Prostate gland (tissue), 2 donors: ENCODE data around the gene LRRC73. TPM values are rescaled to one million over a fixed set of nuclear protein-coding genes. Genes with fewer than 3 reads are reported as not detected.

Experiments used
- DNase-seq: peaks from one replicate; pipeline ENCODE4 v3.0.0-alpha.2; 2019; ENCODE audit warnings: low spot score
- H3K27ac ChIP-seq, 2 donors: fragments of 200-600 bp; sonication (generic); 2 replicates each; pipeline ENCODE4 v1.5.1; 2017 to 2019
- H3K27me3 ChIP-seq: fragments of 200-600 bp; sonication (generic); replicated peaks from 2 replicates; pipeline ENCODE4 v1.5.1; 2019; ENCODE audit not compliant: insufficient read depth
- H3K36me3 ChIP-seq, 2 donors: fragments of 200-600 bp; sonication (generic); 1 replicate in 1 of 2; 2 replicates in 1 of 2; pipeline versions ENCODE4 v1.5.1 to v1.8.1; 2017 to 2019
- H3K4me1 ChIP-seq: fragments of 200-600 bp; sonication (generic); replicated peaks from 2 replicates; pipeline ENCODE4 v1.5.1; 2019
- H3K4me3 ChIP-seq, 2 donors: fragments of 200-600 bp; sonication (generic); 2 replicates each; pipeline ENCODE4 v1.5.1; 2017 to 2019
- H3K9me3 ChIP-seq: fragments of 200-600 bp; sonication (generic); 2 replicates; pipeline ENCODE4 v1.5.1; 2017
- CTCF ChIP-seq, 4 experiments: fragments of 200-600 bp in 2 of 4; fragments of 450-650 bp in 2 of 4; sonication (generic) in 2 of 4; IDR thresholded peaks; 1 replicate in 3 of 4; 2 replicates in 1 of 4; pipeline ENCODE4 v1.5.1; 2016 to 2019; ENCODE audit warnings: antibody characterized with exemption in 4 of 4, mild to moderate bottlenecking in 2 of 4, moderate library complexity in 2 of 4
- POLR2A ChIP-seq: fragments of 450-650 bp; IDR thresholded peaks from one replicate; pipeline ENCODE4 v1.6.1; 2016; ENCODE audit warnings: antibody characterized with exemption, mild to moderate bottlenecking
- POLR2AphosphoS5 ChIP-seq: sonication (generic); formaldehyde crosslinking; IDR thresholded peaks from one replicate; pipeline ENCODE4 v1.6.1; 2017; ENCODE audit warnings: antibody characterized with exemption
- WGBS: methylation state at CpG from one replicate; pipeline ENCODE4 v1.1.5; 2018; 5-methylcytosine and 5-hydroxymethylcytosine counted together
- intact Hi-C: fragments of 100-400 bp; cut with DNase I; formaldehyde crosslinking; loops from one replicate; pipeline ENCODE4 v1.14.2; 2022
- total RNA-seq, 2 donors: library from RNA; depleted of rRNA; stranded (reverse); fragments of >200 nt; gene quantifications; one replicate each; pipeline ENCODE4 v1.1.0, GENCODE V29; 2016

LRRC73 gene
- total RNA-seq, 2 donors from 2014 or later = 0.68 to 4.0 TPM

GRCh38 chr6:43517505-43518357 is 7.6 kb upstream of the LRRC73 start:
- 2% methylated on average over 10 of the region's 10 CpGs for WGBS
- no peak for TF ChIP-seq CTCF (IDR thresholded peaks at IDR 0.05)
- no peak for TF ChIP-seq POLR2AphosphoS5
- TF ChIP-seq POLR2A = no peak
- Histone ChIP-seq H3K36me3 (peaks cover 4 to 14% of the 10 kb centered on the region in 2 donors), H3K27me3 (no peaks in the 10 kb centered on the region), H3K4me3 (peak overlapping the region; percentile 71 to 87), H3K9me3 (no peaks in the 10 kb centered on the region), H3K27ac (peak overlapping the region; percentile 87 to 89), H3K4me1 (peaks cover 9% of the 10 kb centered on the region)
- intact Hi-C loops = no loop called here
- no peak for DNase-seq

- under 1% methylated on average over 56 of the region's 57 CpGs for WGBS
- peaks cover 4 to 22% of the 10 kb centered on the region in 2 donors for H3K36me3 ChIP-seq
- H3K27ac ChIP-seq = peak within 1 kb of the TSS; percentile 87 to 89
- H3K9me3 ChIP-seq = no peaks in the 10 kb centered on the region
- H3K27me3 ChIP-seq = no peaks in the 10 kb centered on the region
- peak; percentile 98 for DNase-seq
- peaks cover 9% of the 10 kb centered on the region for H3K4me1 ChIP-seq
- TF ChIP-seq POLR2A = no peak
- peak; percentile 97 for TF ChIP-seq POLR2AphosphoS5
- intact Hi-C loops = no loop called here
- H3K4me3 ChIP-seq = peak within 1 kb of the TSS; percentile 71 to 87
Observed at GRCh38 chr6:43516697-43517504, 6.8 kb upstream of the LRRC73 start, which contains the start of the genes POLR1C and YIPF3. TSS of gene POLR1C (plus strand) at chr6:43517089. CDS start at chr6:43517110, 21 bp downstream. TSS of gene YIPF3 (minus strand) at chr6:43516926. CDS start at chr6:43516807, 119 bp downstream.

DNA sequence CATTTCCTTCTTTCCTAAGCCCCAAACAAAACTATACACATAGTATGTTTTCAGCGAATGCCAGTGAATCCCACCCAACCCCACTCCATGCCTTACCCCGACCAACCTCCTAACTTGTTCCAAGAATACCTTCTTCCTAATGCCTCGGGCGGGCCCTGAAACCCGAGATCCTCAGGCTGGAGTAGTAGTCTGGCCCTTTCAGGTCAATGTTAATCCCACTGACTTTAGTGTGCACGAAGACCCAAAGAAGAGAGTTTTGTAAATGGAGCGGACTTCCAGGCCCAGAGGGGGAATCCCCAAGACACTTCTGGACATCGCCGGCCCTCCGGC is 6.2 kb upstream of the LRRC73 start:
- intact Hi-C loops = no loop called here
- DNase-seq = no peak
- peak overlapping the region; percentile 87 to 89 for H3K27ac ChIP-seq
- no peaks in the 10 kb centered on the region for H3K27me3 ChIP-seq
- H3K9me3 ChIP-seq = no peaks in the 10 kb centered on the region
- WGBS = 2% methylated on average over 10 of the region's 10 CpGs
- H3K36me3 ChIP-seq = peaks cover 4 to 19% of the 10 kb centered on the region in 2 donors
- H3K4me1 ChIP-seq = peaks cover 9% of the 10 kb centered on the region
- peak overlapping the region; percentile 71 to 87 for H3K4me3 ChIP-seq
- no peak for TF ChIP-seq POLR2AphosphoS5
- no peak for TF ChIP-seq POLR2A
- no peak for TF ChIP-seq CTCF (IDR thresholded peaks at IDR 0.05)

- H3K9me3 ChIP-seq = no peaks in the 10 kb centered on the region
- no peak for TF ChIP-seq POLR2A
- no peak for TF ChIP-seq CTCF (IDR thresholded peaks at IDR 0.05)
- no peak for TF ChIP-seq POLR2AphosphoS5
- H3K4me1 ChIP-seq = peaks cover 9% of the 10 kb centered on the region
- 59% methylated on average over 9 of the region's 9 CpGs for WGBS
- H3K27me3 ChIP-seq = no peaks in the 10 kb centered on the region
- intact Hi-C loops = no loop called here
- peaks cover 4 to 14% of the 10 kb centered on the region in 2 donors for H3K36me3 ChIP-seq
- no peak for DNase-seq
- peak overlapping the region; percentile 87 to 89 for H3K27ac ChIP-seq
- peak overlapping the region; percentile 71 to 87 for H3K4me3 ChIP-seq
Observed at GRCh38 chr6:43515808-43516207, 5.7 kb upstream of the LRRC73 start.

DNA sequence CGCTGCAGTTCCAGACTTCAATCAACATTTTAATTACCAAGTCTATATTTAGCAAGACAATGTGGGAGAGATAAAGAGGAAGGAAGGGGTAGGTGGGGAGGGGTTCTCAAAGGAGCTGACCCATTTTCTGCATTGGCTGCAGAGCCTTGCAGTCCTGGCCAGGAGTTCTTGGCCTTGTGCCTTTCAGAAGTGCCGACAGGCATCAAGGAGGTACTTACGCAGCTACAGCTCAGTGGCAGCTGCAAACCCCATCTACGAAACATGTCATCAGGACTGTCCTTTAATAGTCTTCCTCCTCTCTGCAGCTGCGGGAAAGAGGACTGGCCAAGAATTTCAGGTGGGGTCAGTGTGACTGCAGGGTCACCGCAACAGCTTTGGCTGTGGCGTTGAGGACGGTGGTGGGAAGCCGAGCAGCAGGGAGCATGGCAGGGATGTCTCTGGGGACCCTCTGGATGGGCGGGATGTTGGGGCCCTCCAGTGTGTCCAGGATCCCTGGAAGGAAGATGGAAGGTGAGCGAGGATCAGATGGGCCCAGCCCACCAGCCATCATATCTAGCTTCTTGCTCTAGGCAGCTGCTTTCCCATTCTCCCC is 1.8 kb upstream of the LRRC73 start:
- TF ChIP-seq POLR2AphosphoS5 (no peak), POLR2A (no peak), CTCF (IDR thresholded peaks at IDR 0.05) (no peak)
- Histone ChIP-seq H3K36me3 (peaks cover 4 to 13% of the 10 kb centered on the region in 2 donors), H3K27ac (no peak overlapping the region), H3K9me3 (no peaks in the 10 kb centered on the region), H3K4me3 (no peak overlapping the region), H3K4me1 (peaks cover 12% of the 10 kb centered on the region), H3K27me3 (no peaks in the 10 kb centered on the region)
- 80% methylated on average over 11 of the region's 11 CpGs for WGBS
- intact Hi-C loops = no loop called here
- no peak for DNase-seq
